BJ (cell line): Measurements from ENCODE around the gene KRT25. TPM values are rescaled to one million over a fixed set of nuclear protein-coding genes. Genes with fewer than 3 reads are reported as not detected.

Experiments
- CTCF ChIA-PET: fragments of 350-600 bp; formaldehyde crosslinking; extraction: SDS; loops from one replicate; lab custom pipeline; 2021; ENCODE audit warnings: antibody characterized with exemption, inconsistent platforms; lab: Yijun Ruan, JAX
- POLR2A ChIA-PET: fragments of 300-600 bp; sonication (Branson Sonifier 250); formaldehyde crosslinking; extraction: SDS; loops from one replicate; lab custom pipeline; 2021; ENCODE audit warnings: antibody characterized with exemption; lab: Charles Lee
- DNase-seq: peaks from one replicate; pipeline ENCODE4 v3.0.0-alpha.2; 2011; ENCODE audit warnings: low read depth
- H3K27me3 ChIP-seq: 2 replicates; pipeline ENCODE4 v1.6.0; 2011; ENCODE audit warnings: low read length; ENCODE audit not compliant: control insufficient read depth, insufficient read depth
- H3K36me3 ChIP-seq: 2 replicates; pipeline ENCODE4 v1.5.1; 2011; ENCODE audit warnings: low read length; ENCODE audit not compliant: control insufficient read depth, insufficient read depth
- H3K4me3 ChIP-seq: 2 replicates; pipeline ENCODE4 v1.5.1; 2011; ENCODE audit warnings: low read depth, mild to moderate bottlenecking, control low read depth, low read length
- polyA plus RNA-seq: library from polyadenylated mRNA; depleted of rRNA; stranded (reverse); fragments of >200 nt; gene quantifications from 2 replicates; pipeline ENCODE4 v1.2.3, GENCODE V29; 2011
- TF ChIP-seq, protein P1 (sequence below): IDR thresholded peaks from 2 replicates; pipeline ENCODE4 v1.5.1; 2011; ENCODE audit warnings: low read depth, mild to moderate bottlenecking, control low read depth, inconsistent platforms, low read length, moderate library complexity; ENCODE audit not compliant: insufficient read depth

The KRT25 gene
- polyA plus RNA-seq, 1 experiment, result not detected

DNA sequence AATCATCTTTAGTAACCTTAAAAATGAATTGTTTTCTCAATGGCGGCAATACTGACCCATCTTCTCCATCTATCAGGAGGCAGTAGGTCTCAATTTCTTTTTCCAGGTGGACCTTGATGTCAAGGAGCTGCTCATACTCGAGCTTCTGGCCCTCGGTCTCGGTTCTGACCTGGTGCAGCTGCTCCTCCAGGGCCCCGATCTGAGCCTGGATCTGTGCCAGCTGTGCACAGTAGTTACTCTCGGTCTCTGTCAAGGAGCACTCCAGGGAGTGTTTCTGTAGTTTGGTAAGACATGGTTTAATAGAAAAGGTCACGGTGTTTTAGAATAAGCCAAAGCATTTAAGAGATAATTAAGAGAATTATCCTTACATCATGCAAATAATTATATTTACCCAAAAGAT is 22.3 kb upstream of the KRT25 start:
- Histone ChIP-seq H3K27me3 (peaks cover 11% of the 10 kb centered on the region), H3K36me3 (no peaks in the 10 kb centered on the region), H3K4me3 (no peak overlapping the region)
- ChIA-PET CTCF (no interaction called here), POLR2A (no interaction called here)
- TF ChIP-seq, protein P1, sequence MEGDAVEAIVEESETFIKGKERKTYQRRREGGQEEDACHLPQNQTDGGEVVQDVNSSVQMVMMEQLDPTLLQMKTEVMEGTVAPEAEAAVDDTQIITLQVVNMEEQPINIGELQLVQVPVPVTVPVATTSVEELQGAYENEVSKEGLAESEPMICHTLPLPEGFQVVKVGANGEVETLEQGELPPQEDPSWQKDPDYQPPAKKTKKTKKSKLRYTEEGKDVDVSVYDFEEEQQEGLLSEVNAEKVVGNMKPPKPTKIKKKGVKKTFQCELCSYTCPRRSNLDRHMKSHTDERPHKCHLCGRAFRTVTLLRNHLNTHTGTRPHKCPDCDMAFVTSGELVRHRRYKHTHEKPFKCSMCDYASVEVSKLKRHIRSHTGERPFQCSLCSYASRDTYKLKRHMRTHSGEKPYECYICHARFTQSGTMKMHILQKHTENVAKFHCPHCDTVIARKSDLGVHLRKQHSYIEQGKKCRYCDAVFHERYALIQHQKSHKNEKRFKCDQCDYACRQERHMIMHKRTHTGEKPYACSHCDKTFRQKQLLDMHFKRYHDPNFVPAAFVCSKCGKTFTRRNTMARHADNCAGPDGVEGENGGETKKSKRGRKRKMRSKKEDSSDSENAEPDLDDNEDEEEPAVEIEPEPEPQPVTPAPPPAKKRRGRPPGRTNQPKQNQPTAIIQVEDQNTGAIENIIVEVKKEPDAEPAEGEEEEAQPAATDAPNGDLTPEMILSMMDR, result no peak
- no peak for DNase-seq

DNA sequence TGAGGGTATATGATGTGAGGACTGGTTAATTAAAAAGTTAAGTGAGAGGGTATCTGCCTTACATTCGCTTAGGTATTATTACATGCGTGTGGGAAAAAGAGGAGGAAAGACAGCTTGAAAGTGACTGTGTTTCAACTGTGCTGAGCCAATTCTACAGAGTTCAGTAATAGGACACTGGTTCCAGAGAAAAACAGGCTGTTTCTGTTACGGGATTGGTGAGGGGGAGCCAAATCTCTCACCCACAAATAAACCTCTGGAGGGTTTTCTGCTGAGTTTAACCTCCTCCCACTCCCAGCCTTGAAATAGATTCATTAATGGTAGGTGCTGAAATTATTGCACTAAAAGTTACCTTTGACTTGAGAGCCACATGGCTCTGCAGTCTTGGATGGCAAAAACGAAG is 20.8 kb upstream of the KRT25 start:
- ChIA-PET CTCF (interaction anchor here (0.8 kb wide), 1 partner anchor 15 kb away, joined by 3 read pairs; no protein-coding TSS in a partner anchor), POLR2A (no interaction called here)
- TF ChIP-seq, protein P1, result no peak
- Histone ChIP-seq H3K4me3 (no peak overlapping the region), H3K36me3 (no peaks in the 10 kb centered on the region), H3K27me3 (peaks cover 16% of the 10 kb centered on the region)
- DNase-seq, result no peak

DNA sequence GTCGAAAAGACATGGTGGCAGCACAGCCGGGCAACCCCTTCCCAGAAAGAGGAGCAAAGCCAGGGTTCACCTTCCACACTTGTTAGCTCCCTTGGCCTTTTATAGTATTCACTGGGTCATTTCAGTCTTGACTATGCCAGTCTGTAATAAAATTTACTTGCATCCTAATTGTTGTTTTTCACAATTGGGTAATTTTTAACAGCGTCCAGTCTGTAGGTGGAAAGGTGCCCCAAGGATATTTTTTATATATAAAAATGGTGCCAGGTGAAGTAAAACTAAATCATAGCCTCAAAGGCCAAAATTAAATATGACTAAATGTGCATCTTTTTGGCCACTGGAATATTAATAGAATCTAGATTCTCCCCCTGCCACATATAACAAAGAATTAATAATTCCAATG is 17.0 kb upstream of the KRT25 start, which contains the start of gene KRT26:
KRT26 (minus strand) TSS at position 101 of the 400 bp plus-strand sequence; CDS start at position 13, 88 bp downstream.
- ChIA-PET POLR2A (no interaction called here), CTCF (interaction anchor here (0.7 to 0.8 kb wide), 2 partner anchors 13 to 32 kb away, joined by 3 to 4 read pairs; no protein-coding TSS in a partner anchor)
- TF ChIP-seq, protein P1, result no peak
- no peak within 1 kb of the TSS for H3K4me3 ChIP-seq
- DNase-seq, result no peak
- H3K27me3 ChIP-seq, result peaks cover 15% of the 10 kb centered on the region
- H3K36me3 ChIP-seq, result no peaks in the 10 kb centered on the region

DNA sequence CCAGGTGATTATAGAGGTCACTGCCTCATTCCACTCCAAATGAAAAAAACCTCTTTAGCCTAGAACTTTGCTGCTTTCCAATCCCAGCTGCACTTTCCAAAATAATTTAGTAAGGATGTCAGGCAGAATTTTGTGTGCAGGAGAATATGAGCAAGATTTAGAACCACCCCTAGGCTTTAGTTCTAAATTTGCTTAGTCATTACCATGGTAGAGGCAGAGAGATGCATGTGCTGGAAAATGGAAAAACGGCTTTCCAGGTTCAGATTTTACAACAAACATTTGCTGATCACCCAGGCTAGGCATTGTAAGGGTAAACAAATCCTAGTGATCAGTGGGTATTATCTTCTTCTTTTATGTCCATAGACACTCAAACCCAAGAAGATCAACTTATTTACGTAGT is 10.5 kb upstream of the KRT25 start:
- peaks cover 2% of the 10 kb centered on the region for H3K27me3 ChIP-seq
- TF ChIP-seq, protein P1, result no peak
- H3K4me3 ChIP-seq, result no peak overlapping the region
- no peak for DNase-seq
- H3K36me3 ChIP-seq, result no peaks in the 10 kb centered on the region
- ChIA-PET CTCF (no interaction called here), POLR2A (no interaction called here)

DNA sequence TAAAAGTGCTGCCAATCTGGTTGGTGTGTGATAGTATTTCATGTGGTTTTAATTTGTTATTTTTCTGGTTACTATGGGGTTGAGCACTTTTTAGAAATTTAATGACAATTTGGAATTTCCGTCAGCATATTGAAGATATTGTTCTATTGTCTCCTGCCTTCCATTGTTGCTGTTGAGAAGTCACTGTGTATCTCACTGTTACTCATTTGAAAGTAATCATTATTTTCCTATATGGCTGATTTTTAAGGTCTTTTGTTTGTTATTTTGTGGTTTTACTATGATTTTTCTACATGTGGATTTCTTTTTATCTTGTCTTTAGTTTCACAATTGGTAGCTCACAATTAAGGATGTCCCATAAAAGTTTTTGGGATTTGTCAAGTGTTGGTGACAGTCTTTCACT is 8.6 kb upstream of the KRT25 start:
- Histone ChIP-seq H3K36me3 (no peaks in the 10 kb centered on the region), H3K4me3 (no peak overlapping the region), H3K27me3 (no peaks in the 10 kb centered on the region; the same call in 1 of the 2 replicates)
- no peak for DNase-seq
- ChIA-PET CTCF (interaction anchor here (0.9 kb wide), 1 partner anchor 118 kb away, joined by 3 read pairs; no protein-coding TSS in a partner anchor), POLR2A (no interaction called here)
- TF ChIP-seq, protein P1, result no peak
